ENCODE results near the gene ZNF638. TPM values are rescaled to one million over a fixed set of nuclear protein-coding genes. Genes with fewer than 3 reads are reported as not detected.

Gene ZNF638
- 100 to 1,000 TPM; 202 to 286 (median 252) TPM for total RNA-seq

- TF ChIP-seq CTCF (IDR thresholded peaks at IDR 0.05) (peak; percentile 79 to 93 (median 85)), EP300 (IDR thresholded peaks at IDR 0.05) (peak in 1 of 2 donors; percentile 98), POLR2A (IDR thresholded peaks at IDR 0.05) (peak; percentile 88 to 93)
- peak within 1 kb of the TSS; percentile 87 to 98 (median 93) for H3K27ac ChIP-seq
- H3K36me3 ChIP-seq = no peaks in the 10 kb centered on the region
- peaks cover 0 to 45% (median 19%) of the 10 kb centered on the region in 4 donors for H3K4me1 ChIP-seq
- WGBS, 2 donors = 0% methylated on average over 53 to 68 of the region's 82 CpGs
- peak within 1 kb of the TSS; percentile 60 to 92 (median 72) for H3K4me3 ChIP-seq
- H3K9me3 ChIP-seq = peaks cover 0 to 5% (median 0%) of the 10 kb centered on the region in 4 donors
- no peaks in the 10 kb centered on the region for H3K27me3 ChIP-seq
- peak; percentile 78 to 82 for DNase-seq (ENCODE audit: low spot score in 2 of 2)
Observed at GRCh38 chr2:71331581-71332434, at the start of gene ZNF638. Gene ZNF638, plus strand, starts transcription at chr2:71331782. Its CDS starts 17,173 bp downstream, at chr2:71348955.

- peak overlapping the region in 2 of 4 donors; percentile 63 to 91 for H3K27ac ChIP-seq
- TF ChIP-seq EP300 (IDR thresholded peaks at IDR 0.05) (no peak), POLR2A (IDR thresholded peaks at IDR 0.05) (no peak), CTCF (IDR thresholded peaks at IDR 0.05) (no peak)
- DNase-seq (ENCODE audit: low spot score in 2 of 2) = no peak
- no peak overlapping the region for H3K4me3 ChIP-seq
- whole genome bisulfite sequencing, 2 donors = 81 to 87% methylated on average over 4 of the region's 4 CpGs
- H3K36me3 ChIP-seq = no peaks in the 10 kb centered on the region
- peaks cover 0 to 20% of the 10 kb centered on the region in 2 donors for H3K27me3 ChIP-seq
- H3K9me3 ChIP-seq = no peaks in the 10 kb centered on the region
- H3K4me1 ChIP-seq = peaks cover 0 to 32% (median 6%) of the 10 kb centered on the region in 4 donors
Observed at GRCh38 chr2:71281950-71282349, 49.6 kb upstream of the ZNF638 start.

GRCh38 chr2:71282493-71282892 lies 49.1 kb upstream of the ZNF638 start:
- DNase-seq (ENCODE audit: low spot score in 2 of 2) = no peak
- H3K4me1 ChIP-seq = peaks cover 0 to 27% (median 6%) of the 10 kb centered on the region in 4 donors
- no peaks in the 10 kb centered on the region for H3K36me3 ChIP-seq
- peak overlapping the region in 2 of 4 donors; percentile 63 to 91 for H3K27ac ChIP-seq
- peaks cover 0 to 19% of the 10 kb centered on the region in 2 donors for H3K27me3 ChIP-seq
- H3K9me3 ChIP-seq = no peaks in the 10 kb centered on the region
- H3K4me3 ChIP-seq = no peak overlapping the region
- TF ChIP-seq CTCF (IDR thresholded peaks at IDR 0.05) (peak in 3 of 5 experiments; percentile 5 to 12 (median 12)), POLR2A (IDR thresholded peaks at IDR 0.05) (no peak), EP300 (IDR thresholded peaks at IDR 0.05) (no peak)

GRCh38 chr2:71283131-71283530 lies 48.5 kb upstream of the ZNF638 start:
- Histone ChIP-seq H3K27me3 (peaks cover 0 to 17% of the 10 kb centered on the region in 2 donors), H3K27ac (no peak overlapping the region), H3K4me1 (peaks cover 0 to 22% (median 6%) of the 10 kb centered on the region in 4 donors), H3K9me3 (no peaks in the 10 kb centered on the region), H3K4me3 (no peak overlapping the region), H3K36me3 (no peaks in the 10 kb centered on the region)
- TF ChIP-seq EP300 (IDR thresholded peaks at IDR 0.05) (no peak), POLR2A (IDR thresholded peaks at IDR 0.05) (no peak), CTCF (IDR thresholded peaks at IDR 0.05) (no peak)
- WGBS, 2 donors = 94 to 95% methylated on average over 5 of the region's 5 CpGs
- no peak for DNase-seq (ENCODE audit: low spot score in 2 of 2)

GRCh38 chr2:71285706-71286105 lies 45.9 kb upstream of the ZNF638 start:
- H3K9me3 ChIP-seq = no peaks in the 10 kb centered on the region
- H3K27me3 ChIP-seq = peaks cover 0 to 5% of the 10 kb centered on the region in 2 donors
- peaks cover 0 to 13% (median 5%) of the 10 kb centered on the region in 4 donors for H3K4me1 ChIP-seq
- no peaks in the 10 kb centered on the region for H3K36me3 ChIP-seq
- TF ChIP-seq CTCF (IDR thresholded peaks at IDR 0.05) (no peak), EP300 (IDR thresholded peaks at IDR 0.05) (no peak), POLR2A (IDR thresholded peaks at IDR 0.05) (no peak)
- H3K4me3 ChIP-seq = no peak overlapping the region
- WGBS, 2 donors = 91 to 95% methylated on average over 2 of the region's 2 CpGs
- H3K27ac ChIP-seq = no peak overlapping the region
- no peak for DNase-seq (ENCODE audit: low spot score in 2 of 2)
